NB4 (cell line): ENCODE data around the gene LAMA5.

ENCODE experiments used
- TF ChIP-seq, protein P1 (sequence below): IDR thresholded peaks from one replicate; pipeline ENCODE4 v1.5.1; 2012; ENCODE audit warnings: low read depth, low read length
- TF ChIP-seq, protein P2 (sequence below): IDR thresholded peaks from 2 replicates; pipeline ENCODE4 v1.6.1; 2011; ENCODE audit warnings: low read depth, low read length

DNA sequence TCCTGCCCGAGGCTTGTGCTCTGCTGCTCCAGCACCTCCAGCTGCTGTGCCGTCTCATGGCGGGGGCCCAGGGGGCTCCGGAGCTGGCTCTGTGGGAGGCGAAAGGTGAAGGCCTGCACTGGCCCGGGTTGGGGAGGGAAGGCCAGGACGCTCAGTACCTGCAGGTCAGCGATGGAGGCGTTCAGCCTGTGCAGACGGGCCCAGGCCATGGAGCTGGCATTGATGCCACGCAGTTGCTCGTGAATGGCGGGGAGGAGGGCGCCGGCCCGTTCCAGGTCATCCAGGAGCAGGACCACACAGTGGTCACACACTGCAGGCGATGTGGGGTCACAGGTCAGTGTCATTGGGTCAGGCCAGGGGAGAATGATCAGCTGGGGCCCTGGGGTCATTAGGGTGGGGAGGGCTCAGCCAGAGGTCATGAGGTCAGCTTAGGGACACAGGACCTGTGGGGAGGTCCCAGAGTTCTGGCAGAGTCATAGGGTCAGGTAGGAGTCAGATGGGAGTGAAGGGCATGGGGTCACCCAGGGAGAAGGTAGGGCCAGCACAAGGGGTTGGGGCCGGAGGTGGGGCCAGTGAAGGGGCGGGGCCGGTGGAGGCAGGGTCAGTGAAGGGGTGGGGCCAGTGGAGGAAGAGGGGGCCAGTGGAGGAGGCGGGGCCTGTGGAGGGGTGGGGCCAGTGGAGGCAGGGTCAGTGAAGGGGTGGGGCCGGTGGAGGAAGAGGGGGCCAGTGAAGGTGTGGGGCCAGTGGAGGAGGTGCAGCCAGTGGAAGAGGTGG, 46.3 kb downstream of the LAMA5 start:
- TF ChIP-seq, protein P1, sequence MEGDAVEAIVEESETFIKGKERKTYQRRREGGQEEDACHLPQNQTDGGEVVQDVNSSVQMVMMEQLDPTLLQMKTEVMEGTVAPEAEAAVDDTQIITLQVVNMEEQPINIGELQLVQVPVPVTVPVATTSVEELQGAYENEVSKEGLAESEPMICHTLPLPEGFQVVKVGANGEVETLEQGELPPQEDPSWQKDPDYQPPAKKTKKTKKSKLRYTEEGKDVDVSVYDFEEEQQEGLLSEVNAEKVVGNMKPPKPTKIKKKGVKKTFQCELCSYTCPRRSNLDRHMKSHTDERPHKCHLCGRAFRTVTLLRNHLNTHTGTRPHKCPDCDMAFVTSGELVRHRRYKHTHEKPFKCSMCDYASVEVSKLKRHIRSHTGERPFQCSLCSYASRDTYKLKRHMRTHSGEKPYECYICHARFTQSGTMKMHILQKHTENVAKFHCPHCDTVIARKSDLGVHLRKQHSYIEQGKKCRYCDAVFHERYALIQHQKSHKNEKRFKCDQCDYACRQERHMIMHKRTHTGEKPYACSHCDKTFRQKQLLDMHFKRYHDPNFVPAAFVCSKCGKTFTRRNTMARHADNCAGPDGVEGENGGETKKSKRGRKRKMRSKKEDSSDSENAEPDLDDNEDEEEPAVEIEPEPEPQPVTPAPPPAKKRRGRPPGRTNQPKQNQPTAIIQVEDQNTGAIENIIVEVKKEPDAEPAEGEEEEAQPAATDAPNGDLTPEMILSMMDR: no peak
- TF ChIP-seq, protein P2, sequence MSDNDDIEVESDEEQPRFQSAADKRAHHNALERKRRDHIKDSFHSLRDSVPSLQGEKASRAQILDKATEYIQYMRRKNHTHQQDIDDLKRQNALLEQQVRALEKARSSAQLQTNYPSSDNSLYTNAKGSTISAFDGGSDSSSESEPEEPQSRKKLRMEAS: no peak
